K562 (cell line): ENCODE measurements around the gene ARFGEF2. TPM values are rescaled to one million over a fixed set of nuclear protein-coding genes. Genes with fewer than 3 reads are reported as not detected.

Source experiments
- CBX1 ChIP-seq: sonication (generic); IDR thresholded peaks from 2 replicates; pipeline ENCODE4 v1.6.1; 2016; ENCODE audit warnings: antibody characterized with exemption, low read depth, mild to moderate bottlenecking
- CC2D1A ChIP-seq: fragments of 450-650 bp; IDR thresholded peaks from 2 replicates; pipeline ENCODE4 v1.6.1; 2017; ENCODE audit warnings: mild to moderate bottlenecking
- CCNT2 ChIP-seq: IDR thresholded peaks from 2 replicates; pipeline ENCODE4 v1.6.1; 2011; ENCODE audit warnings: borderline replicate concordance, low read depth, mild to moderate bottlenecking, moderate library complexity, mixed read lengths, low read length; ENCODE audit not compliant: insufficient read length; ENCODE audit errors: extremely low read depth
- CREB3 ChIP-seq: fragments of 450-650 bp; conservative IDR thresholded peaks from 2 replicates; pipeline ENCODE4 v1.6.1; 2016; ENCODE audit warnings: missing genetic modification characterization, low read depth, mild to moderate bottlenecking, missing compliant biosample characterization, moderate library complexity
- DPF2 ChIP-seq: fragments of 450-650 bp; IDR thresholded peaks from 2 replicates; pipeline ENCODE4 v1.6.1; 2016
- EWSR1 ChIP-seq: fragments of 450-650 bp; IDR thresholded peaks from 2 replicates; pipeline ENCODE4 v1.6.1; 2018; ENCODE audit warnings: borderline replicate concordance, mild to moderate bottlenecking, low read depth, moderate library complexity; ENCODE audit not compliant: partially characterized antibody
- HNRNPLL ChIP-seq: fragments of 200-400 bp; formaldehyde crosslinking; IDR thresholded peaks from 2 replicates; pipeline ENCODE4 v1.6.1; 2017; ENCODE audit warnings: low read length, low read depth, mild to moderate bottlenecking; ENCODE audit not compliant: poor library complexity, severe bottlenecking
- KDM1A ChIP-seq, 2 experiments: fragments of 450-650 bp; IDR thresholded peaks; 2 replicates each; pipeline ENCODE4 v1.6.1; 2016; ENCODE audit warnings: mild to moderate bottlenecking in 2 of 2
- PYGO2 ChIP-seq: fragments of 450-650 bp; IDR thresholded peaks from 2 replicates; pipeline ENCODE4 v1.6.1; 2016; ENCODE audit warnings: mild to moderate bottlenecking, missing genetic modification characterization, moderate library complexity, missing compliant biosample characterization
- RNF219 ChIP-seq: fragments of 250-450 bp; sonication (Bioruptor Pico); IDR thresholded peaks from 2 replicates; pipeline ENCODE4 v1.5.0; 2022; ENCODE audit warnings: mild to moderate bottlenecking
- ZNF398 ChIP-seq: fragments of 250-450 bp; sonication (Bioruptor Pico); IDR thresholded peaks from 2 replicates; pipeline ENCODE4 v1.8.0; 2021; ENCODE audit warnings: moderate library complexity, mild to moderate bottlenecking, inconsistent platforms
- ZNF444 ChIP-seq: fragments of 250-450 bp; sonication (Bioruptor Pico); IDR thresholded peaks from 2 replicates; pipeline ENCODE4 v1.4.0; 2020; ENCODE audit warnings: mild to moderate bottlenecking, moderate library complexity
- ZNF507 ChIP-seq: conservative IDR thresholded peaks from 2 replicates; pipeline ENCODE4 v1.6.1; 2017; ENCODE audit warnings: missing genetic modification characterization, missing compliant biosample characterization
- polyA plus RNA-seq, 8 experiments: library from polyadenylated mRNA; depleted of rRNA in 4 of 8; stranded (reverse) in 5 of 8; unstranded in 3 of 8; fragments of >200 nt; fragmentation: Nextera tagmentation in 2 of 8; fragmentation: Illumina TruSeq in 1 of 8; extraction: Ambion mirVana in 2 of 8; extraction: Trizol in 1 of 8; gene quantifications; 2 replicates each; pipeline versions ENCODE4 v1.2.1 to v1.2.3, GENCODE V29; 2011 to 2014; ENCODE audit warnings: inconsistent platforms in 1 of 8, missing spikeins in 1 of 8
- total RNA-seq, 7 experiments: library from RNA; depleted of rRNA in 6 of 7; stranded (reverse); fragments of >200 nt in 6 of 7; fragmentation: Illumina TruSeq in 2 of 7; extraction: Trizol in 2 of 7; gene quantifications; 2 replicates each; pipeline versions ENCODE4 v1.2.1 to v1.2.3, GENCODE V29; 2011 to 2021; ENCODE audit warnings: low replicate concordance in 1 of 7
- TF ChIP-seq, protein P1 (sequence below): sonication (generic); formaldehyde crosslinking; IDR thresholded peaks from 2 replicates; pipeline ENCODE4 v1.5.0; 2020; ENCODE audit warnings: missing genetic modification reagents
- TF ChIP-seq, protein P2 (sequence below): fragments of 200-800 bp; sonication (Bioruptor generic); IDR thresholded peaks from 2 replicates; pipeline ENCODE4 v1.6.1; 2016; ENCODE audit warnings: missing genetic modification characterization, missing compliant biosample characterization

ARFGEF2 gene
- total and polyA plus RNA-seq, 9 of the 15 experiments (the other 6 are each of a cell fraction or from before 2014, with no cell fraction given), result 4.2 to 18.8 (median 13.7) TPM

GRCh38 chr20:49045440-49046086 is 124.1 kb downstream of the ARFGEF2 start (continued):
- TF ChIP-seq CREB3 (tag) (no peak), CCNT2 (no peak), RNF219 (CRISPR knock-in tag) (no peak), ZNF398 (no peak), CBX1 (no peak), PYGO2 (tag) (no peak), HNRNPLL (peak; percentile 4), ZNF507 (no peak), EWSR1 (no peak), KDM1A (IDR thresholded peaks at IDR 0.05) (peak in 1 of 2 experiments; percentile 43; a peak in 2 of 4 replicates), ZNF444 (no peak), DPF2 (0 out of 2 replicates have a peak, but pooled peaks have one; percentile 25), CC2D1A (0 out of 2 replicates have a peak, but pooled peaks have one; percentile 28)
- TF ChIP-seq, protein P1, sequence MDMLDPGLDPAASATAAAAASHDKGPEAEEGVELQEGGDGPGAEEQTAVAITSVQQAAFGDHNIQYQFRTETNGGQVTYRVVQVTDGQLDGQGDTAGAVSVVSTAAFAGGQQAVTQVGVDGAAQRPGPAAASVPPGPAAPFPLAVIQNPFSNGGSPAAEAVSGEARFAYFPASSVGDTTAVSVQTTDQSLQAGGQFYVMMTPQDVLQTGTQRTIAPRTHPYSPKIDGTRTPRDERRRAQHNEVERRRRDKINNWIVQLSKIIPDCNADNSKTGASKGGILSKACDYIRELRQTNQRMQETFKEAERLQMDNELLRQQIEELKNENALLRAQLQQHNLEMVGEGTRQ (CRISPR knock-in tag), result no peak
- TF ChIP-seq, protein P2, sequence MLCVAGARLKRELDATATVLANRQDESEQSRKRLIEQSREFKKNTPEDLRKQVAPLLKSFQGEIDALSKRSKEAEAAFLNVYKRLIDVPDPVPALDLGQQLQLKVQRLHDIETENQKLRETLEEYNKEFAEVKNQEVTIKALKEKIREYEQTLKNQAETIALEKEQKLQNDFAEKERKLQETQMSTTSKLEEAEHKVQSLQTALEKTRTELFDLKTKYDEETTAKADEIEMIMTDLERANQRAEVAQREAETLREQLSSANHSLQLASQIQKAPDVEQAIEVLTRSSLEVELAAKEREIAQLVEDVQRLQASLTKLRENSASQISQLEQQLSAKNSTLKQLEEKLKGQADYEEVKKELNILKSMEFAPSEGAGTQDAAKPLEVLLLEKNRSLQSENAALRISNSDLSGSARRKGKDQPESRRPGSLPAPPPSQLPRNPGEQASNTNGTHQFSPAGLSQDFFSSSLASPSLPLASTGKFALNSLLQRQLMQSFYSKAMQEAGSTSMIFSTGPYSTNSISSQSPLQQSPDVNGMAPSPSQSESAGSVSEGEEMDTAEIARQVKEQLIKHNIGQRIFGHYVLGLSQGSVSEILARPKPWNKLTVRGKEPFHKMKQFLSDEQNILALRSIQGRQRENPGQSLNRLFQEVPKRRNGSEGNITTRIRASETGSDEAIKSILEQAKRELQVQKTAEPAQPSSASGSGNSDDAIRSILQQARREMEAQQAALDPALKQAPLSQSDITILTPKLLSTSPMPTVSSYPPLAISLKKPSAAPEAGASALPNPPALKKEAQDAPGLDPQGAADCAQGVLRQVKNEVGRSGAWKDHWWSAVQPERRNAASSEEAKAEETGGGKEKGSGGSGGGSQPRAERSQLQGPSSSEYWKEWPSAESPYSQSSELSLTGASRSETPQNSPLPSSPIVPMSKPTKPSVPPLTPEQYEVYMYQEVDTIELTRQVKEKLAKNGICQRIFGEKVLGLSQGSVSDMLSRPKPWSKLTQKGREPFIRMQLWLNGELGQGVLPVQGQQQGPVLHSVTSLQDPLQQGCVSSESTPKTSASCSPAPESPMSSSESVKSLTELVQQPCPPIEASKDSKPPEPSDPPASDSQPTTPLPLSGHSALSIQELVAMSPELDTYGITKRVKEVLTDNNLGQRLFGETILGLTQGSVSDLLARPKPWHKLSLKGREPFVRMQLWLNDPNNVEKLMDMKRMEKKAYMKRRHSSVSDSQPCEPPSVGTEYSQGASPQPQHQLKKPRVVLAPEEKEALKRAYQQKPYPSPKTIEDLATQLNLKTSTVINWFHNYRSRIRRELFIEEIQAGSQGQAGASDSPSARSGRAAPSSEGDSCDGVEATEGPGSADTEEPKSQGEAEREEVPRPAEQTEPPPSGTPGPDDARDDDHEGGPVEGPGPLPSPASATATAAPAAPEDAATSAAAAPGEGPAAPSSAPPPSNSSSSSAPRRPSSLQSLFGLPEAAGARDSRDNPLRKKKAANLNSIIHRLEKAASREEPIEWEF, result no peak
